ENCODE measurements around the gene WDR6.

WDR6 gene

GRCh38 chr3:49028298-49028672, 21.1 kb downstream of the WDR6 start:
- no peak for FAIRE-seq

GRCh38 chr3:49028673-49029562, 21.7 kb downstream of the WDR6 start, which contains the start of gene IMPDH2:
Gene IMPDH2, minus strand, starts transcription at chr3:49029398. Its CDS starts 48 bp downstream, at chr3:49029350.
- FAIRE-seq: no peak

- no peak for FAIRE-seq
Observed at GRCh38 chr3:49029563-49029884, 22.3 kb downstream of the WDR6 start.

GRCh38 chr3:49030321-49030720, 23.1 kb downstream of the WDR6 start:
- FAIRE-seq: no peak

DNA sequence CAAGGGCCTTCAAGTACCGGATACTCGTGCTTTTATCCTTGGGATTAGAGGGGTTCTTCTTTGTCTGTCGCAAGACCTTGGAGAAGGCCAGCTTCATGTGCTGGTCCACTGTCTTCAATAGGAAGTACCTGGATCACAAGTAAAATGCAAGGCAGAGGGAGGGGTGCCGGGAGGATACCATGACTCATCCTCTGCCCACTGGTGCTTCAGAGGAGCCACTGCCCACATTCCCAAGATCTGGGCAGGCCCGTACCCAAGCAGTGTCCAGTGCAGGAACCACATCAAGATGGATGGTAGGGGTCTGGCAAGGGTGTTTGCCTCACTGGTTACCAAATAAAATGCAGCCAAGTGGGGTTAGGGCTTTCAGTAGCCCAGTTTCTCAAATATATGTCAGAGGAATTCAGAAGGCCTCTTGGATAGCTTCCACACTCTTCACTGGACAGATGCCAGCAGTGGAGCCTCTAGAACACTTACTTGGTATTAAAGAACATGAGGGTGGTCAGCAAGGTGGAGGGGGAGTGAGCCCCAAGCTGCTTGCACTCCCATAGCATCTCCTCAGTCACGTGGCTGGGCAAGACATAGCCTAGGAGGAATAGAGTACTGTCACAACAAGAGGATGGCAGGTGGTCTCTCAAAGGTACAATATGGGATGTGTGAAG, 25.6 kb downstream of the WDR6 start:
- FAIRE-seq: no peak

DNA sequence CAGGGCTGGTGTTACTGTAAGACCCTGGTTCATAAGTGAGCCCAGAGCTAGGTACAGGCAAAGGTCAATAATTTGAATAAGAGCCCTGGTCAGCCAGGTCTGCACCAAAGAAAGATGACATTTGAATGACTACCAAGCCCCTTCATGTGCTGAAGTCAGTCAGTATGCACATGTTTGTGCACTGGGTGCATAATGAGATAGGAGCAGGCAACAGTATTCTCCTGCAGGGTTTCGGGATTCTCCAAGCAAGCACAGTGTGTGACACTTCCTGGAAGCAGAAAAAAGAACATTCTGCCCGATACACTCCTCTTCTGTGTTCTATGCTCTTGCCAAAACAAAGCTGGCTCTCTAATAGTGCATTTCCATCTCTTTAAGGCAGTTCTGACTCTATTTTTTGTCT, 27.5 kb downstream of the WDR6 start:
- no peak for FAIRE-seq

GRCh38 chr3:49035281-49035680, 28.1 kb downstream of the WDR6 start:
- no peak for FAIRE-seq

GRCh38 chr3:49053543-49053942, 46.4 kb downstream of the WDR6 start:
- no peak for FAIRE-seq

GRCh38 chr3:49054344-49054862, 47.2 kb downstream of the WDR6 start:
- no peak for FAIRE-seq

DNA sequence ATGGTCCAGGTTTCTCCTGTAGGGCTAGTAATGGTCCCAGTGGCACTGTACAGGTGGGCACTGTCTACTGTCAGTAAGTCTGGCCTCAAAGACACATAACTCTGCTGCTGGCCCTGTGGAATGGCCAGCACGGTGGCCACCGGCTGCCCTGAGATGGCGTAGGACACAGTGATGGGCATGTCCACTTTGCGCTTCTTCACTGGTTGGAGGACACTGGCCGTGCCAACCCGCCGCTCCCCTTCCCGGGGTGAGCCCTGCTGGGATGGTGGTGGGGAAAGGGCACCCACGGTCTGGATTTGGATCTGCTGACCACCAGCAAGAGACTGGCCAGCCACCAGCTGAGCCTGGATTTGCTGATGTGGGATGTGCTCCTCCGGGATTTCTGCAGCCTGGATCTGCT, 50.1 kb downstream of the WDR6 start:
- no peak for FAIRE-seq

DNA sequence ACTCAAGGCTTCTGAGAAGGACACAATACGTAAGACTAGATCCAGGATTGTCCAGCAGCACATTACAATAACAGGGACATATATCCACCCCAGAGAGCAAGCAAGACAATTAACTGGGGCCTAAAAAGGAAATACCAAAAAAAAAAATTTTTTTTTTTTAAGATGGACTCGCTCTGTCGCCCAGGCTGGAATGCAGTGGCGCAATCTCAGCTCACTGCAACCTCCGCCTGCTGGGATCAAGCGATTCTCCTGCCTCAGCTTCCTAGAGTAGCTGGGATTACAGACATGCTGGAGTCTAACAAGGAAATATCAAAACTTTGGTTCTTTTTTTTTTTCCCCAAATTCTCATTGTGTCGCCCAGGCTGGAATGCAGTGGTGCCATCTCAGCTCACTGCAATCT, 50.8 kb downstream of the WDR6 start:
- FAIRE-seq: no peak

Data from colon (tissue), 2 donors.